Stimulated activated CD4-positive, alpha-beta T cell treated with anti-CD3 and anti-CD28 coated beads, Interleukin-1b, Interleukin-23, amount 100 ng/mL, for 4 hours (primary cell): ENCODE data around the gene MUC4.
"Not testable (repeated sequence)": the region's sequence is repeated elsewhere in the genome, so short reads cannot be mapped to it uniquely, and the experiment has no call there.

Source experiments
- DNase-seq, 2 donors: peaks; one replicate each; pipeline ENCODE4 v3.0.0-alpha.2; 2020; ENCODE audit warnings: low read depth in 2 of 2

The MUC4 gene

GRCh38 chr3:195715583-195716266 lies 96.0 kb downstream of the MUC4 start:
- DNase-seq: peak in 1 of 2 donors; percentile 9

GRCh38 chr3:195715134-195715533 lies 96.6 kb downstream of the MUC4 start:
- no peak for DNase-seq

DNA sequence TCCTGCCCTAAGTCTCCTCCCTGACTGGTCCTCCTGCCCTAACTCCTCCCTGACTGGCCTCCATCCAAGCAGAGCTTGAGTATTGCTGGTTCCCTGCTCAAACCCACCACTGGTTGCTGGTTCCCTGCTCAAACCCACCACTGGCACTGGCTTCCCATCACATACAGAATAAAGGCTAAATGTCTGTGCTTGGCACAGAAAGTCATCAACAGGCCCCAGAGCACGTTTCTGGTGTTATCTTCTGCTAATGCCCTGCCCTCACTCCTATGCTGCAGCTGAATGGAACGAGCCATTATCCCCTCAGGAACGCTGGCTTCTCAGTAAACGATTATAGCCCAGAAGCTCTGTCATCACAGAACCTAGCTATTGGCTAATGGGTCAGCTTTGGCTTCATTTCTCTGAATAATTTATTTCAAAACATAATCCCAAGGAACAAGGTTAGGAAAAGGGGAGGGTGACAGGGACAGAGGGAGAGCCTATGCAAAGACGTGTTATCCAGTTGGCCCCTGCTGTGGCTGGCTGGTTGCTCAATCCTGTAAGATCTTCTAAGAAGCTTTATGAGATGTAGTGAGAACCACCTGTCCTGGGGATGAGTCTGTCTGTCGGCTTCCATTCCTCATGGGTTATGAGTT lies 97.2 kb downstream of the MUC4 start:
- DNase-seq: no peak

DNA sequence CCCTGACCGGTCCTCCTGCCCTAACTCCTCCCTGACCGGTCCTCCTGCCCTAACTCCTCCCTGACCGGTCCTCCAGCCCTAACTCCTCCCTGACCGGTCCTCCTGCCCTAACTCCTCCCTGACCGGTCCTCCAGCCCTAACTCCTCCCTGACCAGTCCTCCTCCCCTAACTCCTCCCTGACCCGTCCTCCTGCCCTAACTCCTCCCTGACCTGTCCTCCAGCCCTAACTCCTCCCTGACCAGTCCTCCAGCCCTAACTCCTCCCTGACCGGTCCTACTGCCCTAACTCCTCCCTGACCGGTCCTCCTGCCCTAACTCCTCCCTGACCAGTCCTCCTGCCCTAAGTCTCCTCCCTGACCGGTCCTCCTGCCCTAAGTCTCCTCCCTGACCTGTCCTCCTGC lies 98.6 kb downstream of the MUC4 start:
- not testable (repeated sequence) for DNase-seq

- DNase-seq: not testable (repeated sequence)
These were observed 99.2 kb downstream of the MUC4 start for GRCh38 chr3:195712535-195712910.

DNA sequence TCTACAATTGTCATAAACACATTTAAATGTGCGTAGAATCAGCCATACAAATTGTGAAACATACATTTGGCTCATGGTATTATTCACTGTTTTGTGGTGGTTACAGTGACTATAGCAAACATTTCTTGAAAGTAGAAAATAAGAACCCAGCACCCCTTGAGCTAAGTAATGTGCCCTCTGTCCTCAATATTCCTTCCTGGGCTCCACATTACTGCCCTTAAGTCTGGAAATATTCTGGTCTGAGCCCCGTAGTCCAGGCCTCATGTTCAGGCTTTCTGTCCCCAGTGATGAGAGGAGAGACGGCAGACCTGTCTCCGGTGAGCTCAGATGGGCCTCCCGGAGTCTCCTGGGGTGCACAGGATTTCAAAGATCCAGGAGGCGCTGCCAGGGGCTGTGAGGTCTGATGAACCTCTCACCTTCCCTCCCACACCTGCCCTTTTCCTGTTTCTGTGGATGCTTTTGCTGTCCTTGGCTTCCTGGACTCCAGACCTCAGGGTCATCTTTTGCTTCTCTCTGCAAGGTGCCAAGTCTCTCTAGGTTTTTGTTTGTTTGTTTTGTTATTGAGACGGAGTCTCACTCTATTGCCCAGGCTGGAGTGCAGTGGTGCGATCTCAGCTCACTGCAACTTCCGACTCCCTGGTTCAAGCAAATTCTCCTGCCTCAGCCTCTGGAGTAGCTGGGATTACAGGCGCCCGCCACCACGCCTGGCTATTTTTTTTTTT lies 99.8 kb downstream of the MUC4 start:
- no peak for DNase-seq

- DNase-seq: not testable (repeated sequence)
These were observed 100.5 kb downstream of the MUC4 start for GRCh38 chr3:195711091-195711812.

- DNase-seq: not testable (repeated sequence)
These were observed 101.4 kb downstream of the MUC4 start for GRCh38 chr3:195710126-195710905.

- no peak for DNase-seq
These were observed 102.0 kb downstream of the MUC4 start for GRCh38 chr3:195709676-195710085.

DNA sequence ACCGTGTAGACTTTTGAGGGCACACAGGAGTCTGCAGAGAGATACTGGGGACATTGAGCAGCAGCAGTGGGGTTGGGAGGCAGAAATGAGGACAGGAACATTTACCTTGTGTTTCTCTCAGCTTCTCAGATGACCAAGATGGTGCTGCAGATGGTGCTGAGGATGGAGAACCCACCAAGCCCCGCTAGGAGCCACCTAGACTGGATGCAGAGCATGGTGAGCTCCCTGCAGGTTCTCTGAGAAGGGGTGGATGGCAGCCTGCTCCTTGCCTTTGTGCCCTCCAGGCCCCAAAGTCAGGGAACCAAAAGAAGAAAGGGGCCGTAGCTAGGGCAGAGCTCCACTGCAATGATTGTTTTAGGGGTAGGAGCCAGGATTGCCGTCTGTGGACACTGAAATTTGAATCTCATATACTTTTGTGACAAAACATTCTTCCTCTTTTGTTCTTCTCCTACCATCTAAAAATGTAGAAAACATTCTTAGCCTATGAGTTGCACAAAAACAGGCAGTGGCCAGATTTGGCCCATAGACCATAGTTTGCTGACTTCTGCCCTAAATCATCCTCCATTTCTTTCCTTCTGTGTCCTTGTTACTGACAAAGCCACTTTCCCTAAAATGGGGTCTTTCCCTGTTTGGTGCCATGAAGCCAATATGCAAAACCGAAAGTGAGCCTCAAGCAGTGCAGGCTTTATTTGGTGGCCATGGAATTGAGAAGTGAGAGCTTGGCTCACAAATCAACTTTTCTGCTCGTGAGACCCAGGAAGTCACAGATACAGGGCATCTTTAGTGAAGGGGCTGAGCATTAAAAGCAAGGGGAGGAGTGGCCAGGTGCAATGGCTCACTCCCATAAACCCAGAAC lies 102.9 kb downstream of the MUC4 start:
- no peak for DNase-seq

DNA sequence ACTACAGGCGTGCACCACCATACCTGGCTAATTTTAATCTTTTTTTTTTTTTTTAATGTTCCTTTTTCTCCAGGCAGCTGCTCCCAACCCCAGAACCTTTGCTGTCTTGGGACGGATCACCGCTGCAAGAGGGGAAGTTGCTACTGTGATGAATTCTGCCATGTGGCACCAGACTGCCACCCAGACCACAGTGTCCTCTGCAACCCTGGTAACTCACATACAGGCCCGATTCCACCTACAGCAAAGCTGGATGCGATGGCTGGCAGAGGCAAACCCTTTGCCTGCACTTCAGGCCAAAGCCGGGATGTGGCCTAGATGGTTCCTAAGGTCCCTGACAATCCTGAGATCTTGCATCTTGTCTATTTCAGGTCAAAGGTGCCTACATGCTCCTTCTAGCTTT lies 103.7 kb downstream of the MUC4 start:
- no peak for DNase-seq

DNA sequence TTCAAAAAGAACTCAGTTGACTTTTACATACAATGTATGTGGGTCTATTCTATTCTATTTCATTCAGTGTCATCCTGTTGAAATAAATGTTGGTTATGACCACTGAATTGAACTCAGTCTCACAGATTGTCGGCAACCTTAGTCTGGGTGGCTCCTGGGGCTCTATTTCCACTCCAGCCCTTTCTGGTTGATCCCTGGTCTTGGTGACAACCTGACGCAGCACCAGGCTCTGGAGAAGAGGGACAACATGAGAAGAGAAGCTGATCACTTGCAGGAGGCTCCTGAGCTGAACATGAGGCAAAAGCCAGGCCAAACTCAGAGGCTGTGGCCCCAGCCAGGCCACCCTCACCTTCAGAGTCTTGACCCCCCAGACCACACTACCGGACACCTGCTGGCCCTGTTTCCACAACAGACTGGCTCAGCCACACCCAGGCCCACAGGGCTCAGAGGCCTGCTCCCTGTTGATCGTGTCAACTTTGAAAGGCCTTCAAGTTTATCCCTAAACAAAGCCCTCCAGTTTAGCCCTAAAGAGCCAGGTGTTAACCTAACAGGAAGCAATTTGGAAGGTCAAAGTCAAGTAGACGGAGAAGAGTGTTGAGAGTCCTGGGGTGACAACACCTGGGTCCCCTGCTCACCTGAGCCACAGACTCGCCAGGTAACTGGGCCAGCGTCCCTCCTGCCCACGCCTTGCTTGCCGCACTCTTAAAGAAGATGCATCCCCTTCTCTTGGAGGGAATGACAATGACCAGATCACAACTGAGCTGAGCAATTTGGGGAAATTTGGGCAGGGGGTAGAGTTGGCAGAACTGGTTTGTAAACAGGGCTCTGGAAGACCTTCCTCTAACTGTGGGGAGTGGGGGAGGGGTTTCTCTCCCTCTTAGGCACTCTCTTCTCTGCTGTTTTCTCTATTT lies 106.4 kb downstream of the MUC4 start:
- DNase-seq: no peak

DNA sequence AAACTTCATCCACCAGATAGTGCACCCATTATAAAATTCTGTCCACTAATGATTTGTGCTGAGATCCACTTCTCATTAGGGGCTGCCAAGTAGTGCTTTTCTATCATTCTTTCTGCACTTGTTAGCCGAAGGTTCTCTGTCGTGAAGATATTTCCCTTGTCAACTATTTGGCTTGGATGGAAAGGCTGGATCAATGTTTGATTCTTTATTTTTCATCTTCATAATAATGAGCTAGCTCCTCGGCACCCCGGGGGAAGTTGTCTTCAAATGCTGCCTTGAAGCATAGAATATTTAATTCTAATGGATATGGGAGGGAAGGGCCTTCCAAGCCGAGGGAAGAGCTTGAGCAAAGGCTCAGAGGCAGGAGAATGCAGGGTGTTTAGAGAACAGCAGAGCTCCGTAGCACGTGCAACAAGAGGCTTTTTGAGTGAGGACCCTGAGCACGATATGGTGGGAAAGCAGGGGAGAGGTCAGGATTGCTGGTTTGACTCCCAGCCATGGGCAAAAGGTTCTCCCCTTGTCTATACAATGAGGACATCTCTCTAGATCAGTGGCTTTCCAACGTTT lies 107.2 kb downstream of the MUC4 start:
- DNase-seq: no peak

- no peak for DNase-seq
These were observed 108.0 kb downstream of the MUC4 start for GRCh38 chr3:195703776-195704175.

DNA sequence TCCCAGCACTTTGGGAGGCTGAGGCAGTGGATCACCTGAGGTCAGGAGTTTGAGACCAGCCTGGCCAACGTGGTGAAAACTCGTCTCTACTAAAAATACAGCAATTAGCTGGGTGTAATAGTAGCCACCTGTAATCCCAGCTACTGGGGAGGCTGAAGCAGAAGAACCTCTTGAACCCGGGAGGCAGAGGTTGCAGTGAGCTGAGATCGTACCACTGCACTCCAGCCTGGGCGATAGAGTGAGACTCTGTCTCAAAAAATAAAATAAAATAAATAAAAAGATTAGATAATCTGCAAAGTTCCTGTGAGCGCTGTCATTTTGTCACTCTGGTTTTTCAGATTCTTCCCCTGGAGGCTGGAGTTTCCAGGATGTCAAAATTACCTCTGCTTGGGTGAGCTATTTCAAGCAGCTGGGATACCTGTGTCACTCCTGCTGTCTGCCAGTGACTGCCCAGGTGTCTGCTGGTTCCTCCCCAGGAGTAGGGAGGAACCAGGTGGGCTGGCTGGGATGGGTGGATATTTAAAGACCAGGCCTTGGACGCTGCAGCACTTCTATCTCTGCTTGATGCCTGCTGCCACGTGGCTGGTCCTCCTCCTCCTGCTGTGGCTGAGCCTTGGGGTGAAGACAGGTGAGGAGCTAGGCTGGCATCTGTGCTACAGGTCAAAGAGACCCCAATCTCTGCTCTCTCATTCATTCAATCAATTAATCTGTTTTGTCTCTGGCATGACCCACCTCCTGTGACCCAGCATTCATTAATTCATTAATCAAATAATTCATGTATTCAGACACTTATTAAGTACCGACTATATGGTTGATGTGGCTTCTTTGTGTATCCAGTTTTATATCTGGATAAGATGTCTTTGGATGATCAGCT lies 110.5 kb downstream of the MUC4 start:
- DNase-seq: no peak

- no peak for DNase-seq
These were observed 111.4 kb downstream of the MUC4 start for GRCh38 chr3:195700319-195700718.

DNA sequence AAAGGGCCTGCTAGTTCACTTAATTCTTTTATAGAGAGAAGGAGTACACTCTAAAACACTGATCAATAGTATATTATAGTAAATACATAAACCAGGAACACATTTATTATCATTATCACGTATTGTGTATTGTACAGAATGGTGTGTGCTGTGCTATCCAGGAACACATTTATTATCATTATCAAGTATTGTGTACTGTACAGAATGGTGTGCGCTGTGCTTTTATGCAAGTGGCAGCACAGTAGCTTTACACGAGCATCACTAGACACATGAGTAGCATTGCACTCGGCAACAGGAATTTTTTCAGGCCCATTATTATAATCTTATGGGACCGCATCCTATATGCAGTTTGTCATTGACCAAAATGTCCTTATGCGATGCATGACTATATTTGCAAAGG lies 111.9 kb downstream of the MUC4 start:
- DNase-seq: no peak

GRCh38 chr3:195699388-195699771 lies 112.3 kb downstream of the MUC4 start:
- no peak for DNase-seq
